Adrenal gland (tissue), 12 donors: ENCODE results near the gene TMTC4. TPM values are rescaled to one million over a fixed set of nuclear protein-coding genes. Genes with fewer than 3 reads are reported as not detected.

Source experiments
- DNase-seq, 7 donors: peaks; one replicate each; pipeline ENCODE4 v3.0.0-alpha.2; 2019 to 2020
- H3K27ac ChIP-seq, 5 donors: fragments of 200-600 bp; sonication (generic) in 4 of 5; 1 replicate in 3 of 5; 2 replicates in 2 of 5; pipeline versions ENCODE4 v1.5.1 to v1.8.0; 2016 to 2020; ENCODE audit warnings: mild to moderate bottlenecking in 1 of 5
- H3K27me3 ChIP-seq: fragments of 200-600 bp; 2 replicates; pipeline ENCODE4 v1.8.0; 2021
- H3K36me3 ChIP-seq, 2 donors: fragments of 200-600 bp; replicated peaks in 1 of 2; 1 replicate in 1 of 2; 2 replicates in 1 of 2; pipeline versions ENCODE4 v1.5.1 to v1.8.0; 2018 to 2022
- H3K4me1 ChIP-seq, 2 donors: fragments of 200-600 bp; replicated peaks in 1 of 2; 1 replicate in 1 of 2; 2 replicates in 1 of 2; pipeline versions ENCODE4 v1.5.1 to v1.8.0; 2018 to 2021
- H3K4me3 ChIP-seq, 4 donors: fragments of 200-600 bp; sonication (generic) in 3 of 4; one replicate each; pipeline ENCODE4 v1.5.1; 2016 to 2018
- H3K9me3 ChIP-seq, 3 donors: fragments of 200-600 bp; sonication (generic) in 1 of 3; replicated peaks in 1 of 3; 1 replicate in 2 of 3; 2 replicates in 1 of 3; pipeline versions ENCODE4 v1.5.1 to v1.8.0; 2016 to 2021
- CTCF ChIP-seq, 6 experiments: fragments of 450-650 bp in 4 of 6; fragments of 200-600 bp in 2 of 6; sonication (generic) in 1 of 6; IDR thresholded peaks; 1 replicate in 5 of 6; 2 replicates in 1 of 6; pipeline versions ENCODE4 v1.5.1 to v1.8.0; 2016 to 2021; ENCODE audit warnings: antibody characterized with exemption in 6 of 6, mild to moderate bottlenecking in 2 of 6, moderate library complexity in 1 of 6
- POLR2A ChIP-seq, 2 donors: fragments of 450-650 bp; IDR thresholded peaks; one replicate each; pipeline ENCODE4 v1.6.1; 2017; ENCODE audit warnings: antibody characterized with exemption in 2 of 2, mild to moderate bottlenecking in 2 of 2, moderate library complexity in 1 of 2
- WGBS, 4 donors: extraction: QIAGEN DNeasy Blood & Tissue Kit in 2 of 4; methylation state at CpG; one replicate each; pipeline versions ENCODE4 v1.1.5 to v1.1.7; 2013 to 2017; 5-methylcytosine and 5-hydroxymethylcytosine counted together
- intact Hi-C, 2 donors: fragments of 100-400 bp; cut with DNase I; formaldehyde crosslinking; loops; one replicate each; pipeline versions ENCODE4 v1.14.1 to v1.15.0; 2022 to 2023
- polyA plus RNA-seq, 3 donors: library from polyadenylated mRNA; stranded (reverse); fragments of 200-250 nt in 2 of 3; fragments of 350-450 nt in 1 of 3; fragmentation: Illumina TruSeq in 1 of 3; extraction: RNeasy Lipid Tissue Mini Kit (QIAGEN cat#74804) in 1 of 3; gene quantifications; one replicate each; pipeline ENCODE4 v1.2.3, GENCODE V29; 2013 to 2014
- total RNA-seq, 9 donors: library from RNA; depleted of rRNA in 4 of 9; stranded (reverse); fragments of >200 nt in 4 of 9; fragments of 120-200 nt in 1 of 9; fragmentation: NEBNext Ultra II Directional in 1 of 9; extraction: Animal tissue kit (Norgen Biotek cat#: 25700) in 1 of 9; gene quantifications; one replicate each; pipeline versions ENCODE4 v1.1.0 to v1.2.4, GENCODE V29; 2013 to 2023
- donor health status: healthy with polysubstance abuse.
- donor health status: Bipolar disorder and iron deficiency.
- donor health status: DM: yes; HTN: yes; CAD: no.
- donor health status: DM: no; HTN: no; CAD: no.
- donor health status: DM: no; HTN: no; CAD: no.
- donor health status: DM: yes; HTN: yes; CAD: no.

Gene TMTC4
- total and polyA plus RNA-seq, 12 donors = 3.9 to 14.7 (median 9.4) TPM

GRCh38 chr13:100636441-100636840, 38.2 kb downstream of the TMTC4 start:
- H3K36me3 ChIP-seq = peaks cover 0 to 20% of the 10 kb centered on the region in 2 donors
- H3K9me3 ChIP-seq = no peaks in the 10 kb centered on the region

GRCh38 chr13:100636004-100636403, 38.6 kb downstream of the TMTC4 start:
- Histone ChIP-seq H3K9me3 (no peaks in the 10 kb centered on the region), H3K36me3 (peaks cover 0 to 20% of the 10 kb centered on the region in 2 donors), H3K4me3 (no peak overlapping the region), H3K4me1 (no peaks in the 10 kb centered on the region), H3K27ac (no peak overlapping the region), H3K27me3 (no peaks in the 10 kb centered on the region)
- no peak for TF ChIP-seq CTCF (IDR thresholded peaks at IDR 0.05)
- no peak for TF ChIP-seq POLR2A (IDR thresholded peaks at IDR 0.05)
- DNase-seq = no peak
- intact Hi-C loops = no loop called here
- 91 to 95% (median 92%) methylated on average over 7 of the region's 7 CpGs for WGBS, 4 donors

More at GRCh38 chr13:100636441-100636840, 38.2 kb downstream of the TMTC4 start:
- intact Hi-C loops = no loop called here
- TF ChIP-seq POLR2A (IDR thresholded peaks at IDR 0.05) = no peak
- no peak for TF ChIP-seq CTCF (IDR thresholded peaks at IDR 0.05)
- 91 to 97% (median 96%) methylated on average over 7 of the region's 7 CpGs for WGBS, 4 donors
- H3K27ac ChIP-seq = no peak overlapping the region
- H3K4me1 ChIP-seq = no peaks in the 10 kb centered on the region
- H3K27me3 ChIP-seq = no peaks in the 10 kb centered on the region
- H3K4me3 ChIP-seq = no peak overlapping the region
- DNase-seq = no peak

- 94 to 97% (median 94%) methylated on average over 12 of the region's 12 CpGs for WGBS, 4 donors
- Histone ChIP-seq H3K36me3 (peaks cover 0 to 20% of the 10 kb centered on the region in 2 donors), H3K4me3 (no peak overlapping the region), H3K27ac (no peak overlapping the region), H3K27me3 (no peaks in the 10 kb centered on the region), H3K9me3 (no peaks in the 10 kb centered on the region), H3K4me1 (no peaks in the 10 kb centered on the region)
- intact Hi-C loops = no loop called here
- no peak for TF ChIP-seq CTCF (IDR thresholded peaks at IDR 0.05)
- no peak for TF ChIP-seq POLR2A (IDR thresholded peaks at IDR 0.05)
- no peak for DNase-seq
These were observed 39.9 kb downstream of the TMTC4 start for GRCh38 chr13:100634696-100635095.

- TF ChIP-seq CTCF (IDR thresholded peaks at IDR 0.05) = no peak
- TF ChIP-seq POLR2A (IDR thresholded peaks at IDR 0.05) = no peak
- 92 to 100% (median 98%) methylated on average over 2 of the region's 2 CpGs for WGBS, 4 donors
- H3K27ac ChIP-seq = no peak overlapping the region
- DNase-seq = no peak
- no peaks in the 10 kb centered on the region for H3K9me3 ChIP-seq
- intact Hi-C loops = no loop called here
- H3K27me3 ChIP-seq = no peaks in the 10 kb centered on the region
- H3K4me3 ChIP-seq = no peak overlapping the region
- peaks cover 0 to 20% of the 10 kb centered on the region in 2 donors for H3K36me3 ChIP-seq
- H3K4me1 ChIP-seq = no peaks in the 10 kb centered on the region
These were observed 41.1 kb downstream of the TMTC4 start for GRCh38 chr13:100633461-100633860.
